ENCODE measurements around the gene ATP13A2. TPM values are rescaled to one million over a fixed set of nuclear protein-coding genes. Genes with fewer than 3 reads are reported as not detected.

Gene ATP13A2, protein sequence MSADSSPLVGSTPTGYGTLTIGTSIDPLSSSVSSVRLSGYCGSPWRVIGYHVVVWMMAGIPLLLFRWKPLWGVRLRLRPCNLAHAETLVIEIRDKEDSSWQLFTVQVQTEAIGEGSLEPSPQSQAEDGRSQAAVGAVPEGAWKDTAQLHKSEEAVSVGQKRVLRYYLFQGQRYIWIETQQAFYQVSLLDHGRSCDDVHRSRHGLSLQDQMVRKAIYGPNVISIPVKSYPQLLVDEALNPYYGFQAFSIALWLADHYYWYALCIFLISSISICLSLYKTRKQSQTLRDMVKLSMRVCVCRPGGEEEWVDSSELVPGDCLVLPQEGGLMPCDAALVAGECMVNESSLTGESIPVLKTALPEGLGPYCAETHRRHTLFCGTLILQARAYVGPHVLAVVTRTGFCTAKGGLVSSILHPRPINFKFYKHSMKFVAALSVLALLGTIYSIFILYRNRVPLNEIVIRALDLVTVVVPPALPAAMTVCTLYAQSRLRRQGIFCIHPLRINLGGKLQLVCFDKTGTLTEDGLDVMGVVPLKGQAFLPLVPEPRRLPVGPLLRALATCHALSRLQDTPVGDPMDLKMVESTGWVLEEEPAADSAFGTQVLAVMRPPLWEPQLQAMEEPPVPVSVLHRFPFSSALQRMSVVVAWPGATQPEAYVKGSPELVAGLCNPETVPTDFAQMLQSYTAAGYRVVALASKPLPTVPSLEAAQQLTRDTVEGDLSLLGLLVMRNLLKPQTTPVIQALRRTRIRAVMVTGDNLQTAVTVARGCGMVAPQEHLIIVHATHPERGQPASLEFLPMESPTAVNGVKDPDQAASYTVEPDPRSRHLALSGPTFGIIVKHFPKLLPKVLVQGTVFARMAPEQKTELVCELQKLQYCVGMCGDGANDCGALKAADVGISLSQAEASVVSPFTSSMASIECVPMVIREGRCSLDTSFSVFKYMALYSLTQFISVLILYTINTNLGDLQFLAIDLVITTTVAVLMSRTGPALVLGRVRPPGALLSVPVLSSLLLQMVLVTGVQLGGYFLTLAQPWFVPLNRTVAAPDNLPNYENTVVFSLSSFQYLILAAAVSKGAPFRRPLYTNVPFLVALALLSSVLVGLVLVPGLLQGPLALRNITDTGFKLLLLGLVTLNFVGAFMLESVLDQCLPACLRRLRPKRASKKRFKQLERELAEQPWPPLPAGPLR
- total RNA-seq, result 43.2 and 110 TPM in 2 replicates

DNA sequence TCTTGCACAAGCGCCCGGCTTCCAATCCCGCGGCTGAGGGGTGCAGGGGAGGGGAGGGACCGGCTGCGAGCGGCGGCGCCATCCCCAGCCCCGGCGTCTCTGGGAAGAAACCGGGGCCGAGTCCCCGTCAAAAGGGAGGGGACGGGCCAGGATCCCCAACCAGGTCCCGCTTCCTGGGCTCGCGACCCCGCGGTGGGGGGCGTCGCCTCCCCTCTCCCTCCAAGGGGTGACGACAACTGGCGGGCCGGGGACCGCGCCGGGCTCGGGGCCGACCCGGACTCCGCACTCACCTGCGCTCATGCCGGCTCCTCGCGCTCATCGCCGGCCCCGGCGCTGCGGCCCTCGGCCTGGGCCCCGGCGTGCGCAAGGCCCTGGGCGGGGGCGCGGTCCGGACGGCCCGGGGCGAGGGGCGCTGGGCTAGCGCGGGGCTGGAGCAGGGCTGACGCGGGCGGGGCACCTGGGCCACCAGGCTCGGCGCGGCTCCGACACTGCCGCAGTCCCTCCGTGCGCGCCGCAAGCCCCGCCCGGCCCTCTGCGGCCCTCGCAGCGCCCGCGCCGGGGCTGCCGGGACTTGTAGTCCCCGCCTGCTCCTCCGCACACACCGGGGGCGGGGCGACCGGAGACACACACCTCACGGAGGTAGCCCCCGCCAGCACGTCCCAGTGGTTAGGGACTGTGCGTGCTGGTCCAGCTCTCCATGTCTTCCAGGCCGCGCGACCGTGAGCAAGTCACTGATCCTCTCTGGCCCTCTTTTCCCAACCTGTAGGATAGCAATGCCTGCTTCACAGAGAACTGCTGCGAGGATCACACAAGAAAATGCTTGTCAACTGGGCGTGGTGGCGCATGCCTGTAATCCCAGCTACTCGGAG lies at the start of gene ATP13A2:
TSS of gene ATP13A2 (minus strand) at position 490 of the 869 bp plus-strand sequence. CDS start at position 300, 190 bp downstream.

DNA sequence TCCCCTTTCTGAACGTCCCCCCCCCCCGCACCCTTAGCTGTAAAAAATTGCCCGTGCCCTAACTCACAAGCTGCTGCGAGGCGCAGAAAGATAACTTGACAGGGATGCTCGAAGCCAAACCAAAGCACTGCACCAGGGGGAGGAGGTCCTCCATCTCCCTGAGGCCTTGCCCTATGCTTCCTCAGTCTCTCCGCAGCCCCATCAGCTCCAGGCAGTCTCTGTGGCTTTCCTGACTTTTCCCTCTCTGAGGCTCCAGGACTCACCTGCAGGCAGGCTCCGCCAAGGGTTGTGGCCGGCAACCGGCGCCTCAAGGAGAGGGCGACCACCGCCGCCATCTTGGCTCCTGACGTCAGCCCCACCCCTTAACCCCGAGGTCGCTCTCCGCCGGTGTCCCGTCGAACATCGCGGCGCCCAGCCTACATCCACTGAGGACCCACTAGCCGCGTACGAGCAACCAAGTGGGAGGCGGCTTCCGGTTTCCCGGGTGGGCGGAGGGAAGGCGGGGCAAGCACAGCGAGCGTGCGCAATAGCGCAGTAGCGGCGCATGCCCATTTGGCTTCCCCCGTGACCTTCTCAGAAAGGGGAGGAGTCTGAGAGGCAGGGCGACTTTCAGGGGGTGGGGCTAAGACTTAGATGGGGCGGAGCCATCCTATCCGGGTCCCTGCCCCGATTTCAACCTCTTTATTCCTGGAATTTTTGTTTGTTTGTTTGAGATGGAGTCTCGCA lies 42.1 kb upstream of the ATP13A2 start, which contains the start of gene SDHB:
TSS of gene SDHB (minus strand) at position 348 of the 726 bp plus-strand sequence. CDS start at position 335, 13 bp downstream.

GRCh38 chr1:16980473-16981268 lies 31.1 kb downstream of the ATP13A2 start, which contains the start of gene MFAP2:
TSS of gene MFAP2 (minus strand) at chr1:16980620. CDS start at chr1:16978273, 2,347 bp downstream.

Other genes with a start within 250 kb of the ATP13A2 start
- under 0.01 TPM in 2 replicates for gene RNU1-2, start 115.9 kb downstream of the ATP13A2 start, total RNA-seq
- 9.4 and 22.0 TPM in 2 replicates for gene CROCC, start 90.0 kb downstream of the ATP13A2 start, total RNA-seq
- 132 and 185 TPM in 2 replicates for gene MFAP2, start 31.3 kb downstream of the ATP13A2 start, total RNA-seq
- gene SDHB, start 42.1 kb upstream of the ATP13A2 start, total RNA-seq, result 51.8 and 105 TPM in 2 replicates
- gene PADI2, start 107.5 kb upstream of the ATP13A2 start, total RNA-seq, result under 0.01 and 0.43 TPM in 2 replicates
- under 0.01 and 1.6 TPM in 2 replicates for gene PADI1, start 193.2 kb upstream of the ATP13A2 start, total RNA-seq
- gene PADI3, start 237.2 kb upstream of the ATP13A2 start, total RNA-seq, result 0.11 TPM in 1 of 2 replicates, not detected in the other